Measurements from ENCODE around the gene ZNF423.

DNA sequence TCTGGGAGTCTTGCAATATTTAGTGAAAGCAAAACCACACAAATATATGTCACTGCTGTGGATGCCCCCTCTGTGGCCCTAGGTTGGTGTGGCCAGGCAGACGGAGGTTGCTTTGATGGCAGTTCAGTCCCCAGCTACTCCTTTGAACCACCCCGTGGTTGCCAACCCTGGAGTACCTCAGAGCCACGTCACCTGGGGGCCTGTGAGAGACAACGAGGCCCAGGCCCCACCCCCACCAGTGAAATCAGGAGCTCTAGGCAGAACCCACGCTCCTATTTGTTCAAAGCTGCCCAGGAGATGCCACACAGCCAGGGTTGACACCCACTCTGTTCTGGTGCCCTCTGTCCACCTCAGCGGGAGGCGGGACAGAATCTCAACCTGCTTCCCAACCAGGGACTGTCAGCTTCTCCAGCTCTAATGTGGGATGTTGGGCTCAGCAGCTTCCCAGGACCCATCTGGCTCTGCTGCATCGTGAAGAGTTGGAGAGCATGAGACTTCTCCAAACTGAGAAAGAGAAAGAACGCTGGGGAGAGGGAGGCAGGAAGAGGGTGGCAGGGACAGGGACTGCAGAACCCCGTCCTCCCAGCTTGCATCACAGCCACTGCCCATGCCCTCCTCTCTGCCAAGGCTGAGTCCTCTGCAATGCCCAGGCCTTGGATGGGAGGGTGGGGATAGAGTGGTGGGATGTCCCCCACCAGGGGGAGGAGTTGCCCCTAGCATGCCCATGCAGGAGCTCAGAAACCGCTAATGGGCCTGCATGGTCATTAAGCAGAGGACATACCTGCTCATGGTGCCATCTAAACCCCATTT, 400.5 kb downstream of the ZNF423 start:
- TF ChIP-seq, protein P1, sequence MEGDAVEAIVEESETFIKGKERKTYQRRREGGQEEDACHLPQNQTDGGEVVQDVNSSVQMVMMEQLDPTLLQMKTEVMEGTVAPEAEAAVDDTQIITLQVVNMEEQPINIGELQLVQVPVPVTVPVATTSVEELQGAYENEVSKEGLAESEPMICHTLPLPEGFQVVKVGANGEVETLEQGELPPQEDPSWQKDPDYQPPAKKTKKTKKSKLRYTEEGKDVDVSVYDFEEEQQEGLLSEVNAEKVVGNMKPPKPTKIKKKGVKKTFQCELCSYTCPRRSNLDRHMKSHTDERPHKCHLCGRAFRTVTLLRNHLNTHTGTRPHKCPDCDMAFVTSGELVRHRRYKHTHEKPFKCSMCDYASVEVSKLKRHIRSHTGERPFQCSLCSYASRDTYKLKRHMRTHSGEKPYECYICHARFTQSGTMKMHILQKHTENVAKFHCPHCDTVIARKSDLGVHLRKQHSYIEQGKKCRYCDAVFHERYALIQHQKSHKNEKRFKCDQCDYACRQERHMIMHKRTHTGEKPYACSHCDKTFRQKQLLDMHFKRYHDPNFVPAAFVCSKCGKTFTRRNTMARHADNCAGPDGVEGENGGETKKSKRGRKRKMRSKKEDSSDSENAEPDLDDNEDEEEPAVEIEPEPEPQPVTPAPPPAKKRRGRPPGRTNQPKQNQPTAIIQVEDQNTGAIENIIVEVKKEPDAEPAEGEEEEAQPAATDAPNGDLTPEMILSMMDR (IDR thresholded peaks at IDR 0.05) = no peak
- no peak for TF ChIP-seq EP300 (IDR thresholded peaks at IDR 0.05)
- no peak for TF ChIP-seq POLR2A (IDR thresholded peaks at IDR 0.05)
